SKM-1 treated with dmso at 0.1 percent for 144 hours (cell line): ENCODE data around the gene ASB8.

Experiments used
- DNase-seq: peaks from one replicate; lab custom pipeline; 2025; ENCODE audit not compliant: unreplicated experiment; lab: John Stamatoyannopoulos, UW

Gene ASB8

GRCh38 chr12:48157018-48157888 lies at the start of gene ASB8:
Gene ASB8, minus strand, starts transcription at chr12:48157515. Its CDS starts 4,019 bp downstream, at chr12:48153496.
- peak; percentile 85 for DNase-seq

- DNase-seq, result no peak
Measured at GRCh38 chr12:48203192-48203591, 45.9 kb upstream of the ASB8 start, which contains the start of gene OR10AD1. Gene OR10AD1, minus strand, starts transcription at chr12:48203292. Its CDS starts 0 bp downstream, at chr12:48203292.

- no peak for DNase-seq
Measured at GRCh38 chr12:48202766-48203165, 45.5 kb upstream of the ASB8 start.

- DNase-seq, result no peak
Measured at GRCh38 chr12:48201516-48201915, 44.2 kb upstream of the ASB8 start.

- DNase-seq, result no peak
Measured at GRCh38 chr12:48201091-48201490, 43.8 kb upstream of the ASB8 start.

GRCh38 chr12:48199774-48200221 lies 42.5 kb upstream of the ASB8 start:
- DNase-seq, result no peak

GRCh38 chr12:48198985-48199384 lies 41.7 kb upstream of the ASB8 start:
- no peak for DNase-seq

GRCh38 chr12:48198672-48198971 lies 41.3 kb upstream of the ASB8 start:
- DNase-seq, result no peak

- DNase-seq, result peak; percentile 77
Measured at GRCh38 chr12:48197971-48198671, 40.8 kb upstream of the ASB8 start.

- DNase-seq, result no peak
Measured at GRCh38 chr12:48197549-48197970, 40.2 kb upstream of the ASB8 start.

GRCh38 chr12:48194799-48195201 lies 37.5 kb upstream of the ASB8 start:
- DNase-seq, result no peak

GRCh38 chr12:48193623-48194022 lies 36.3 kb upstream of the ASB8 start:
- DNase-seq, result no peak

- no peak for DNase-seq
Measured at GRCh38 chr12:48192861-48193260, 35.5 kb upstream of the ASB8 start.

- DNase-seq, result no peak
Measured at GRCh38 chr12:48191096-48191495, 33.8 kb upstream of the ASB8 start.

- DNase-seq, result peak; percentile 16
Measured at GRCh38 chr12:48189331-48190125, 32.2 kb upstream of the ASB8 start.

GRCh38 chr12:48187916-48188695 lies 30.8 kb upstream of the ASB8 start:
- DNase-seq, result no peak

- DNase-seq, result no peak
Measured at GRCh38 chr12:48185181-48185919, 28.0 kb upstream of the ASB8 start.

GRCh38 chr12:48184549-48184922 lies 27.2 kb upstream of the ASB8 start:
- no peak for DNase-seq

GRCh38 chr12:48183876-48184548 lies 26.7 kb upstream of the ASB8 start:
- DNase-seq, result no peak
